Naive thymus-derived CD4-positive, alpha-beta T cell (primary cell): Measurements from ENCODE around the gene SKP2. TPM values are rescaled to one million over a fixed set of nuclear protein-coding genes. Genes with fewer than 3 reads are reported as not detected.

Source experiments
- ATAC-seq: fragments of 150-1000 bp; cut with Tn5 transposase; 2 replicates; pipeline ENCODE4 v1.10.0; 2021; ENCODE audit warnings: mild to moderate bottlenecking, moderate library complexity
- CTCF ChIA-PET: fragments of 350-600 bp; sonication (Branson Sonifier 250); formaldehyde crosslinking; loops from one replicate; lab custom pipeline; 2021; ENCODE audit warnings: antibody characterized with exemption; lab: Charles Lee
- POLR2A ChIA-PET: fragments of 350-600 bp; sonication (Branson Sonifier 250); formaldehyde crosslinking; loops from one replicate; lab custom pipeline; 2021; ENCODE audit warnings: antibody characterized with exemption, inconsistent platforms; lab: Charles Lee
- DNase-seq, 9 donors: peaks; one replicate each; pipeline versions ENCODE4 v3.0.0 to v3.0.0-alpha.2; 2020 to 2022; ENCODE audit warnings: mixed read lengths in 1 of 9
- H3K27ac ChIP-seq: one replicate; pipeline ENCODE4 v1.7.0; 2013; ENCODE audit warnings: mild to moderate bottlenecking, low read depth, low read length, moderate library complexity
- H3K27me3 ChIP-seq, 2 donors: one replicate each; pipeline ENCODE4 v1.7.0; 2013; ENCODE audit warnings: low read length in 2 of 2, mild to moderate bottlenecking in 2 of 2, moderate library complexity in 2 of 2; ENCODE audit not compliant: control insufficient read depth in 2 of 2, insufficient read depth in 2 of 2
- H3K36me3 ChIP-seq, 3 experiments: 1 replicate in 2 of 3; 2 replicates in 1 of 3; pipeline ENCODE4 v1.7.0; 2013; ENCODE audit warnings: low read length in 3 of 3, mild to moderate bottlenecking in 3 of 3, moderate library complexity in 1 of 3; ENCODE audit not compliant: insufficient read depth in 3 of 3, control insufficient read depth in 2 of 3
- H3K4me1 ChIP-seq, 2 donors: one replicate each; pipeline ENCODE4 v1.7.0; 2013; ENCODE audit warnings: low read length in 2 of 2, mild to moderate bottlenecking in 2 of 2, moderate library complexity in 1 of 2; ENCODE audit not compliant: control insufficient read depth in 2 of 2, insufficient read depth in 2 of 2
- H3K4me3 ChIP-seq: 2 replicates; pipeline ENCODE4 v1.7.0; 2013; ENCODE audit warnings: mild to moderate bottlenecking, low read length
- H3K9me3 ChIP-seq, 3 experiments: 1 replicate in 2 of 3; 2 replicates in 1 of 3; pipeline ENCODE4 v1.7.0; 2013; ENCODE audit warnings: low read length in 3 of 3; ENCODE audit not compliant: control insufficient read depth in 2 of 3
- H3K27ac Mint-ChIP-seq, 9 donors: one replicate each; pipeline ENCODE4 v1.8.0; 2020 to 2022; ENCODE audit warnings: mixed read lengths in 9 of 9, mild to moderate bottlenecking in 8 of 9, moderate library complexity in 5 of 9, inconsistent platforms in 2 of 9
- H3K27me3 Mint-ChIP-seq, 5 donors: one replicate each; pipeline ENCODE4 v1.8.0; 2021 to 2022; ENCODE audit warnings: mixed read lengths in 5 of 5, mild to moderate bottlenecking in 1 of 5
- H3K36me3 Mint-ChIP-seq, 5 donors: one replicate each; pipeline ENCODE4 v1.8.0; 2020 to 2022; ENCODE audit warnings: mixed read lengths in 5 of 5, mild to moderate bottlenecking in 3 of 5, inconsistent platforms in 1 of 5
- H3K4me1 Mint-ChIP-seq, 7 donors: one replicate each; pipeline ENCODE4 v1.8.0; 2020 to 2022; ENCODE audit warnings: mixed read lengths in 7 of 7, mild to moderate bottlenecking in 3 of 7, inconsistent platforms in 1 of 7
- H3K4me3 Mint-ChIP-seq, 10 donors: one replicate each; pipeline ENCODE4 v1.8.0; 2020 to 2022; ENCODE audit warnings: mild to moderate bottlenecking in 10 of 10, mixed read lengths in 10 of 10, moderate library complexity in 6 of 10, inconsistent platforms in 2 of 10
- H3K9me3 Mint-ChIP-seq, 11 donors: one replicate each; pipeline ENCODE4 v1.8.0; 2020 to 2022; ENCODE audit warnings: mixed read lengths in 11 of 11, mild to moderate bottlenecking in 4 of 11, inconsistent platforms in 1 of 11, moderate library complexity in 1 of 11
- intact Hi-C, 2 donors: fragments of 100-400 bp; cut with micrococcal nuclease; formaldehyde crosslinking; loops; one replicate each; pipeline ENCODE4 v1.15.1; 2023
- polyA plus RNA-seq, 2 donors: library from polyadenylated mRNA; unstranded; fragments of 300-500 nt; fragmentation: Illumina TruSeq; gene quantifications; one replicate each; pipeline ENCODE4 v1.2.3, GENCODE V29; 2021
- total RNA-seq, 6 experiments: library from RNA in 5 of 6; stranded (reverse) in 5 of 6; gene quantifications; 1 replicate in 5 of 6; 2 replicates in 1 of 6; pipeline ENCODE4 v1.2.3 and lab custom pipeline; 2021 to 2026

The SKP2 gene
- total and polyA plus RNA-seq, 7 experiments from 2014 or later, result 11.9 to 37.1 (median 23.3) TPM

DNA sequence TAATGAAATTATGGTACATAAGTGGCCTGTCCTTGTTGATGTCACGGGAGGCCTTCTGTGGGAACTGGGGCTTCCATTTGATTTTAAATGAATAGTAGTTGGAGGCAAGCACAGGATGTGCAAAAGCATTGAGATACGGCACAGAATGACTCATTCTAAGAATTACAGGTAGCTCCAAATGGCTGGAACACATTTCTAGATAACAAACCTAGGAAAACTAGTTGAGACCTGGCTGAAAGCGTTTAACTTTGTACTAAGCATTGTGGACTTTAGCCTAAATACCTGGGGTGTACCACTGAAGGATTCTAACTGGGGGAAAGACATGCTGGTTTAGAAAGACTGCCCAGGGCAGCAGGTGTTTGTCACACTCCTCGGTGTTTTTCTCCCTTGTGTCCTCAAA, 9.4 kb downstream of the SKP2 start:
- no peak for ATAC-seq
- H3K4me1 Mint-ChIP-seq, result peaks cover 15 to 67% (median 39%) of the 10 kb centered on the region in 7 donors
- no peak overlapping the region for H3K4me3 Mint-ChIP-seq
- Histone ChIP-seq H3K4me1 (no peaks in the 10 kb centered on the region), H3K36me3 (peaks cover 4 to 59% (median 5%) of the 10 kb centered on the region in 3 experiments), H3K27ac (no peak overlapping the region), H3K4me3 (no peak overlapping the region), H3K9me3 (no peaks in the 10 kb centered on the region), H3K27me3 (no peaks in the 10 kb centered on the region)
- ChIA-PET CTCF (no interaction called here), POLR2A (interaction anchor here (0.6 to 2.2 kb wide), 2 partner anchors 10 to 17 kb away, joined by 3 to 7 read pairs; partner anchors contain the start of genes LMBRD2 and SKP2)
- H3K27ac Mint-ChIP-seq, result peak overlapping the region in 1 of 9 donors; percentile 33
- no peaks in the 10 kb centered on the region for H3K27me3 Mint-ChIP-seq
- peaks cover 19 to 78% (median 41%) of the 10 kb centered on the region in 5 donors for H3K36me3 Mint-ChIP-seq
- intact Hi-C loops, result no loop called here
- H3K9me3 Mint-ChIP-seq, result no peaks in the 10 kb centered on the region
- DNase-seq, result no peak

DNA sequence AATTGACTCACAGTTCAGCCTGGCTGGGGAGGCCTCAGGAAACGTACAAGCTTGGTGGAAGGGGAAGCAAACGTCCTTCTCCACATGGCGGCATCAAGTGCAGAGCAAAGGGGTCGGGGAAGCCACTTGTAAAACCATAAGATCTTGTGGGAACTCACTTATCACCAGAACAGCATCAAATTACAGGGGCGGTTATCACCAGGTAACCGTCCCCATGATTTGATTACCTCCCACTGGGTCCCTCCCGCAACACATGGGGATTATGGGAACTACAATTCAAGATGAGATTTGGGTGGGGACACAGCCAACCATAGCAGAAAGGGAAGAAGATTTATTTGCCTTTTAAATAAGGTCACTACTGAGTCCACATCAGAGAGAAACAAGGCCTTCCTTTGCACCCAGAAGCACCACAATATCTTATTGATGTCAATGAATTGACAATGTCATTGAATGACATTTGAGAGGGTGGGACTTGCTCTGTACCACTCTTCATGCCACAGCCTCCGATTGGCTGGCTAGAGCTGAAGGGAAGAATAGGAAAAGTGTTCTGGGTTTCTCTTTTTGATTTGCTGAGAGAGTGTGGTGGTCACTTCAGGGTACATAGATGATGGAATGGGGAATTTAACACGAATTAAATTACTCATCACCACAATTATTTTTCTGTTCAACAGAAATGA, 11.0 kb downstream of the SKP2 start:
- Mint-ChIP-seq H3K27me3 (no peaks in the 10 kb centered on the region), H3K27ac (peak overlapping the region in 3 of 9 donors; percentile 14 to 32 (median 27)), H3K9me3 (no peaks in the 10 kb centered on the region), H3K4me1 (peaks cover 13 to 58% (median 27%) of the 10 kb centered on the region in 7 donors), H3K4me3 (no peak overlapping the region), H3K36me3 (peaks cover 25 to 78% (median 48%) of the 10 kb centered on the region in 5 donors)
- Histone ChIP-seq H3K9me3 (no peaks in the 10 kb centered on the region), H3K27ac (no peak overlapping the region), H3K36me3 (peaks cover 0 to 63% (median 8%) of the 10 kb centered on the region in 3 experiments), H3K27me3 (no peaks in the 10 kb centered on the region), H3K4me3 (no peak overlapping the region), H3K4me1 (peaks cover 0 to under 1% of the 10 kb centered on the region in 2 donors)
- CTCF ChIA-PET, result no interaction called here
- no peak for ATAC-seq
- DNase-seq, result no peak
- intact Hi-C loops, result no loop called here
- POLR2A ChIA-PET, result no interaction called here

DNA sequence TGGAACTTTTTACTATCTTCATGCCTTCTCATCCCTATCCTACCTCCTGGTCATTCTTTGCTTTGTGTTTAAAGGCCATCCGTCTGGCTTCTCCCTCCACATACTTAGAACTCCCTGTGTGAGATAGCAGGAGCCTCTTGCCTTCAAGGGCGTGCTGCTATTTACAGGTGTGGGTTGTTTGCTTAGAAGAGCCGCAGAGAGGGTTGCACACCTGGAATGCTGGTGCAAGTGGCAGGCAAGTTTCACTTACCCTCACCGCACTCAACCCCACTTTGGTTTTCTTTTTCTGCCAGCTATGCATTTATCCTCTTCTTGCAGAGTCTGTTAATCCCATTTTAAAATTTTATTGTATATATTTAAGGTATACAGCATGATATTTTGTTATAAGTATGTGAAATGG, 12.6 kb downstream of the SKP2 start:
- ChIA-PET CTCF (no interaction called here), POLR2A (no interaction called here)
- H3K4me3 Mint-ChIP-seq, result no peak overlapping the region
- Histone ChIP-seq H3K4me3 (no peak overlapping the region), H3K9me3 (no peaks in the 10 kb centered on the region), H3K36me3 (peaks cover 0 to 57% (median 4%) of the 10 kb centered on the region in 3 experiments), H3K27ac (no peak overlapping the region), H3K4me1 (peaks cover 0 to 9% of the 10 kb centered on the region in 2 donors), H3K27me3 (no peaks in the 10 kb centered on the region)
- H3K4me1 Mint-ChIP-seq, result peaks cover 16 to 55% (median 28%) of the 10 kb centered on the region in 7 donors
- no peak overlapping the region for H3K27ac Mint-ChIP-seq
- H3K36me3 Mint-ChIP-seq, result peaks cover 24 to 80% (median 49%) of the 10 kb centered on the region in 5 donors
- no peaks in the 10 kb centered on the region for H3K9me3 Mint-ChIP-seq
- intact Hi-C loops, result no loop called here
- ATAC-seq (no peak), DNase-seq (no peak)
- no peaks in the 10 kb centered on the region for H3K27me3 Mint-ChIP-seq

DNA sequence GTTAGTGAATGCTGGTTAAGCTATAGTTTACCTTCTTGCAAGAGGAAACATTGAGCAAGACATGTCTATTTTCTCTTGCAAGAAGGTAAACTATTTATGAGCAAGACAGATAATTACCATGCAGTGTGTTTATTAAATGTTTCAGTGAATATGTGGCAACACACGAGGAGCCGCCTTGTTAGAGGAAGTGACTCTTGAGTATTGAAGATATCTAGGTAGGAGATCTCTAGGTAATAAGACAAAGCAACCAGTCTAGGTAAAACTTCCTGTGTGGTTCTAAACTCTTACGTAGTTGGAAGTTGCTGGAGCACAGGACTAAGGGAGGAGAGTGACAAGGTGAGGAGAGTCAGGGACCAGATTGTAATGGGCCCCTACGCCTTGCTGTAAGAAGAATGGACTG, 16.8 kb downstream of the SKP2 start:
- Histone ChIP-seq H3K27ac (no peak overlapping the region), H3K27me3 (no peaks in the 10 kb centered on the region), H3K4me3 (no peak overlapping the region), H3K9me3 (no peaks in the 10 kb centered on the region), H3K4me1 (peaks cover 0 to 9% of the 10 kb centered on the region in 2 donors), H3K36me3 (peaks cover 14 to 61% (median 16%) of the 10 kb centered on the region in 3 experiments)
- CTCF ChIA-PET, result no interaction called here
- Mint-ChIP-seq H3K36me3 (peaks cover 17 to 78% (median 40%) of the 10 kb centered on the region in 5 donors), H3K9me3 (no peaks in the 10 kb centered on the region), H3K27me3 (no peaks in the 10 kb centered on the region), H3K4me3 (peak overlapping the region in 4 of 10 donors; percentile 3 to 57 (median 43)), H3K4me1 (peaks cover 9 to 29% (median 17%) of the 10 kb centered on the region in 7 donors), H3K27ac (peak overlapping the region in 8 of 9 donors; percentile 51 to 85 (median 83))
- intact Hi-C loops, result no loop called here
- DNase-seq (peak in 4 of 9 donors; percentile 11 to 31 (median 17)), ATAC-seq (peak; percentile 85)
- POLR2A ChIA-PET, result interaction anchor here (0.7 kb wide), 1 partner anchor 58 kb away, joined by 3 read pairs; no protein-coding TSS in a partner anchor

DNA sequence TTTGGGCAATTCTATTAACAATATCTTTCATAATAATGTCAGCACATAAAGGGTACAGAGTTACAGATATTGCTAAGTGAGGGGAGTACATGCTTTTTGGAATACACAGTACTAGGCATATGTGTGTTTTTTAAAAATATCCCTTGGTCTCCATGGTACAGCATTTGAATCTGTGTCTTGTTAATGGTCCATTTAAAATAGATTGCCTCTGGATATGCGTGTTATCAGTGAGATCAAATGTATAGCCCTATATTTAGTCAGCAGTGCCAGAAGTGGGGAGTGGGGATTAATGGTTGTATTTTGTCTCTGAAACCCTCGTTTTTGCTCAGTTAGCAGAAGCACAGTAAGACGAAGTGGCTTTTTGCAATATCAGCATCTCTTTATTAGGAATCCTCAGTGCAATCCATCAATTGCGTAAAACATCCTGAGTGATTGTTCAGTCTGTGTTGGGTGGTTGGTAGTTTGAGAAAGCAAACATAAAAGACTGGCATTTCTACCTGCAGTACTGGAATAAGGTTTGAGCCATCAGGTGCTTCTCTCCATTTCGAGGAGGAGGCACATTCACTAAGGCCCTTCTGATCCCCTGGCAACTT, 19.0 kb downstream of the SKP2 start:
- H3K4me3 ChIP-seq, result no peak overlapping the region
- ATAC-seq (no peak), DNase-seq (no peak)
- ChIA-PET CTCF (no interaction called here), POLR2A (no interaction called here)
- H3K4me1 ChIP-seq, result peaks cover 0 to 9% of the 10 kb centered on the region in 2 donors
- Mint-ChIP-seq H3K4me3 (no peak overlapping the region), H3K27me3 (no peaks in the 10 kb centered on the region), H3K4me1 (peaks cover 9 to 28% (median 14%) of the 10 kb centered on the region in 7 donors), H3K36me3 (peaks cover 21 to 84% (median 51%) of the 10 kb centered on the region in 5 donors), H3K9me3 (no peaks in the 10 kb centered on the region), H3K27ac (peak overlapping the region in 1 of 9 donors; percentile 46)
- intact Hi-C loops, result no loop called here
- no peaks in the 10 kb centered on the region for H3K9me3 ChIP-seq
- H3K27me3 ChIP-seq, result no peaks in the 10 kb centered on the region
- peaks cover 16 to 68% (median 18%) of the 10 kb centered on the region in 3 experiments for H3K36me3 ChIP-seq
- H3K27ac ChIP-seq, result no peak overlapping the region

DNA sequence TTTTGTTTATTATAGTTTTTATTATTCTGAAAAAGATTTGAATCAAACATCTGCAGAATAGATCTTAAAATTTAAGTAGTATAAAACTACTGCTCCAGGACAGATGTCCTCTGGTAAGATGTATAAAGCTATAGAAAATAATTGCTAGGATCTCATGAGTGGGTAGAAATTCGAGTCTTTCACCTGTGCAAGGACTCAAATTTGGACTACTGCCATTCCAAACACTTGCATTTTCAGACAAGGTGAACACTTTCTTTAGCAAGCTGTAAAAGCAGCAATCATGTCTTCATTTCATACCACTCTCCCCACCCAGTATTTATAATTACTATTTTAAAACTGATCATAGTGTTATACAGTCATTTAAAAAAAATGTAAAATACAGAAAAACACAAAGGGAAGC, 20.7 kb downstream of the SKP2 start:
- peaks cover 13 to 69% (median 24%) of the 10 kb centered on the region in 3 experiments for H3K36me3 ChIP-seq
- Mint-ChIP-seq H3K4me3 (no peak overlapping the region), H3K36me3 (peaks cover 16 to 78% (median 53%) of the 10 kb centered on the region in 5 donors), H3K4me1 (peaks cover 4 to 25% (median 14%) of the 10 kb centered on the region in 7 donors), H3K27ac (no peak overlapping the region), H3K9me3 (no peaks in the 10 kb centered on the region), H3K27me3 (no peaks in the 10 kb centered on the region)
- H3K4me1 ChIP-seq, result peaks cover 0 to 9% of the 10 kb centered on the region in 2 donors
- H3K9me3 ChIP-seq, result no peaks in the 10 kb centered on the region
- no peak overlapping the region for H3K27ac ChIP-seq
- no peak for DNase-seq
- ChIA-PET CTCF (no interaction called here), POLR2A (no interaction called here)
- no peak for ATAC-seq
- H3K27me3 ChIP-seq, result no peaks in the 10 kb centered on the region
- intact Hi-C loops, result no loop called here
- H3K4me3 ChIP-seq, result no peak overlapping the region
